Vagina (tissue), 2 donors: ENCODE measurements around the gene TSC22D1.

Experiments used
- POLR2A ChIP-seq, 2 donors: fragments of 450-650 bp; IDR thresholded peaks; one replicate each; pipeline ENCODE4 v1.6.1; 2017; ENCODE audit warnings: antibody characterized with exemption in 2 of 2, mild to moderate bottlenecking in 2 of 2, moderate library complexity in 2 of 2
- TF ChIP-seq, protein P1 (sequence below), 3 experiments: fragments of 450-650 bp in 2 of 3; fragments of 200-600 bp in 1 of 3; sonication (generic) in 1 of 3; IDR thresholded peaks; one replicate each; pipeline ENCODE4 v1.5.1; 2017 to 2019; ENCODE audit warnings: antibody characterized with exemption in 3 of 3, mild to moderate bottlenecking in 2 of 3, moderate library complexity in 2 of 3

DNA sequence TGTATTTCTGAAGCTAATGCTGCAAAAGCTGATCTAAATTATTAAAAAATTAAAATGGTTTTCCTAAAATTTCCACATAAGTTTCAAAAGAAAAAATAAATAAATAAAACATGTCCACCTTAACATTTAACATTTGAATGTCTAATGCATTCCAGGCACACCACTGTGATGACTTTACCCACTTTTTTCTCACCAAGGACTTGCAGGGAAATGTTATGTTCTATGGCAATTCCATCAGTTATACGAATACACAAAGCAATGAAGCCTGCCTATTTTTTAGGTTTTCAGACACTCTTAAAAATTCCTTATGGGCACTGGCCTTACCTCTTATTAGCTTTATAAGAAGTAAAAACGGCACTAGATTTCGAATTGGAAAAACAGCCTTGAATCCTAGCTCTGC is 10.2 kb downstream of the TSC22D1 start:
- TF ChIP-seq, protein P1, sequence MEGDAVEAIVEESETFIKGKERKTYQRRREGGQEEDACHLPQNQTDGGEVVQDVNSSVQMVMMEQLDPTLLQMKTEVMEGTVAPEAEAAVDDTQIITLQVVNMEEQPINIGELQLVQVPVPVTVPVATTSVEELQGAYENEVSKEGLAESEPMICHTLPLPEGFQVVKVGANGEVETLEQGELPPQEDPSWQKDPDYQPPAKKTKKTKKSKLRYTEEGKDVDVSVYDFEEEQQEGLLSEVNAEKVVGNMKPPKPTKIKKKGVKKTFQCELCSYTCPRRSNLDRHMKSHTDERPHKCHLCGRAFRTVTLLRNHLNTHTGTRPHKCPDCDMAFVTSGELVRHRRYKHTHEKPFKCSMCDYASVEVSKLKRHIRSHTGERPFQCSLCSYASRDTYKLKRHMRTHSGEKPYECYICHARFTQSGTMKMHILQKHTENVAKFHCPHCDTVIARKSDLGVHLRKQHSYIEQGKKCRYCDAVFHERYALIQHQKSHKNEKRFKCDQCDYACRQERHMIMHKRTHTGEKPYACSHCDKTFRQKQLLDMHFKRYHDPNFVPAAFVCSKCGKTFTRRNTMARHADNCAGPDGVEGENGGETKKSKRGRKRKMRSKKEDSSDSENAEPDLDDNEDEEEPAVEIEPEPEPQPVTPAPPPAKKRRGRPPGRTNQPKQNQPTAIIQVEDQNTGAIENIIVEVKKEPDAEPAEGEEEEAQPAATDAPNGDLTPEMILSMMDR (IDR thresholded peaks at IDR 0.05) = no peak
- no peak for TF ChIP-seq POLR2A (IDR thresholded peaks at IDR 0.05)
